GM20000 (cell line): ENCODE measurements around the gene CASP7.

Source experiments
- DNase-seq: peaks from one replicate; pipeline ENCODE4 v3.0.0; 2012; ENCODE audit warnings: low spot score
- TF ChIP-seq, protein P1 (sequence below): IDR thresholded peaks from 2 replicates; pipeline ENCODE4 v1.5.1; 2012; ENCODE audit warnings: mild to moderate bottlenecking, control low read depth; ENCODE audit errors: extremely low read depth, missing control alignments

The CASP7 gene

DNA sequence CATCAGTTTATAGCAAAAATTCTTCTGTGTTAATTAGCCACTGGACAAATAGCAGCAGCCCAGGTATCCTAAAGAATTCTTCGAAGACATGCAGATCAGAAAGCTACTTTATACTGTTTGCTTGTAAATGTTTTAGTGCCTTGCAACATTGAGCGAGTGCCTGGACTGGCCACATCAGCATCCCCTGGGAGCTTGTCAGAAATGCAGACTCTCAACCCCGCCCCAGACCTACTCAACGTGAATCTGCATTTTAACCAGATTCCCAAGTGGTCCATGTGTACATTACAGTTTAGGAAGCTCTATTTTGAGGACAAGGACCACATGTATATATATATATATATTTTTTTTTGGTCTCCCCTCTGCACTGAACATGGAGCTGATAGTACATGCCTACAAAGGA, 53.3 kb downstream of the CASP7 start:
- no peak for DNase-seq
- TF ChIP-seq, protein P1, sequence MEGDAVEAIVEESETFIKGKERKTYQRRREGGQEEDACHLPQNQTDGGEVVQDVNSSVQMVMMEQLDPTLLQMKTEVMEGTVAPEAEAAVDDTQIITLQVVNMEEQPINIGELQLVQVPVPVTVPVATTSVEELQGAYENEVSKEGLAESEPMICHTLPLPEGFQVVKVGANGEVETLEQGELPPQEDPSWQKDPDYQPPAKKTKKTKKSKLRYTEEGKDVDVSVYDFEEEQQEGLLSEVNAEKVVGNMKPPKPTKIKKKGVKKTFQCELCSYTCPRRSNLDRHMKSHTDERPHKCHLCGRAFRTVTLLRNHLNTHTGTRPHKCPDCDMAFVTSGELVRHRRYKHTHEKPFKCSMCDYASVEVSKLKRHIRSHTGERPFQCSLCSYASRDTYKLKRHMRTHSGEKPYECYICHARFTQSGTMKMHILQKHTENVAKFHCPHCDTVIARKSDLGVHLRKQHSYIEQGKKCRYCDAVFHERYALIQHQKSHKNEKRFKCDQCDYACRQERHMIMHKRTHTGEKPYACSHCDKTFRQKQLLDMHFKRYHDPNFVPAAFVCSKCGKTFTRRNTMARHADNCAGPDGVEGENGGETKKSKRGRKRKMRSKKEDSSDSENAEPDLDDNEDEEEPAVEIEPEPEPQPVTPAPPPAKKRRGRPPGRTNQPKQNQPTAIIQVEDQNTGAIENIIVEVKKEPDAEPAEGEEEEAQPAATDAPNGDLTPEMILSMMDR: no peak

DNA sequence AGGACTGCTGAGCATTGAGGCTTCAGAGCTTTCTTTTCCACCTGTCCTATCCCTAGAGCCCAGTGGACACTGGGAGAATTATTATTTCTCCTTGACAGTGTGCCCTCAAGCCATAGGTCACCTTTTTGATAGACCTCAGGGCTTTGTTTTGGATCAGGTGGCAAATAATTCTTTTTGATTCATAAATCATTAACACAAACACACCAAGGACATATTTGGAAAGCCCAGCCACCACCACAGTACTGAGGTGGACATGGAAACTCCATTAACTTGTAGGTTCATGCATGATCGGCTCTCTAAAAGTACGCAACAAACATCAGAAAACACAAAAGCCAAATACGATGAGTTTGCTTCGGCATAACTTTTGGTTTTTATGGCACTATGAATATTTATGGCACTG, 53.9 kb downstream of the CASP7 start:
- no peak for DNase-seq
- TF ChIP-seq, protein P1: no peak

DNA sequence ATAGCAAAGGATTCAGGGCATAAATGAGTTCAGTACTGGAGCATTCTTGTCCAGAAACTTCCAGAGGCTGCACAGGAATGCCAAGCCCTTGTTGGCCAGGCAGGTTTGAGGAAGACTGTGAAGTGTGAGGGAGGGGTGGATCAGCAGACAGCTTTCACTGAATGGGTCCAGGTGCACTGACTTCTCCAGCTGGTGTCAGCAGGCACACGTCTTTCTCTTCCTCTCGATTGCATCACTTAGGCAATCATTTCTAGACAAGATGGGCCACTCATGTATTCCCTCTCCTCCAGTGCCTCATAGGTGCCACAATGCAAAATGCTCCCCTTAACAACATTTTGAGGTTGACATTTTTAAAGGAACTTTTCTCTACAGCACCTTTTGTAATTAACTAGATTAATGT, 56.2 kb downstream of the CASP7 start:
- DNase-seq: peak; percentile 9
- TF ChIP-seq, protein P1: no peak

DNA sequence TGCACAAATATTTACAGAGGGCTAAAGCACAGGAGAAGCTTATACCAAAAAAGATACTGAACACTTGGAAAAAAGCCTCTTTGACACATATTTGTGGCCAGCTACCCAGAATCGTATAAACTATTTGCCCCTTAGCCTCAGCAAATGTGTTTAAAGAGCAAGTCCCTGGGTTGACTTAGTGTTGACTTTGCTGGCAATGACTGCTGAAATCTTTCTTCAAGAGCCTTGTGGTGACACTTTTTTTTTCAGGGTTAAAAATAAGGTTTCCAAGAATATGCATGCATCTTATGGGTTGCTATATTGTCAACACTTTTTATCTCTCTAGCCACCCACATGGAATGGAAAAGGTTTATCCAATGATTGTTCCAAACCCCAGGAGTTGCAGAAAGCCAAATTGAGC, 56.9 kb downstream of the CASP7 start:
- DNase-seq: no peak
- TF ChIP-seq, protein P1: no peak

DNA sequence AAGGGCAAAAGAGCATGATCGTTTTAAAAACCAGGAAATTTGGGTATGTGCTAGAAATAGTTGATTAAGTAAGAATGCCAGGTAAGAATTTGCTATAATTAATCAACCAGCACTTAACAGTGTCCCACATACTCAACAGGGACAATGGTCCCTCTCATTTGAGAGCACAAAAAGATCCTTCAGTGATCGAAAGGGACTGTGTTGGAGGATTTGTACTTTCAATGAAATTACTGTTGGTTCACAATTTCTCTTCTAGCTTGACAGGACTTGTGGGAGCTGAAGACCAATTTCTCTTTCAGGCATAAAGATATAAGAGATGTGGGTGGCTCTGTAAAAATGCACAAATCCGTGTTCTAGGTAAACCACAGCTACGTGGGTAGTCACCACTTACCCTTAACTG, 59.3 kb downstream of the CASP7 start:
- no peak for DNase-seq

DNA sequence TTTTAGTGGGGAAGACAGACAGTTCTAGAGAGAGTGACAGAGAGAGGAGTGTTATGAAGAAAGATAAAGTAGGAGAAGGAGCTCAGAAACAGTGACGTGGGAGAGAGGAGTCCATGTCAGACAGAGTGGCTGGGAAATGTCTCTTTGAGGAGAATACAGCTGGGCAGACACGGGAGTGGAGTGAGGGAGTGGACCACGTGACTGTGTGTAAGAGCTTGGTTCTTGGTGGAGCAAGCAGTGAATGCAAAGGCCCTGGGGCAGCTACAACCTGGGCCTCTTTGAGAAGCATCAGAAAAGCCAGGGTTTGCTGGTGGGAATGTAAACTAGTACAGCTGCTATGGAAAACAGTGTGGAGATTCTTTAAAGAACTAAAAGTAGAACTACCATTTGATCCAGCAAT, 59.9 kb downstream of the CASP7 start:
- TF ChIP-seq, protein P1: no peak
- no peak for DNase-seq

More for the DNA sequence above, 59.3 kb downstream of the CASP7 start:
- TF ChIP-seq, protein P1: no peak

DNA sequence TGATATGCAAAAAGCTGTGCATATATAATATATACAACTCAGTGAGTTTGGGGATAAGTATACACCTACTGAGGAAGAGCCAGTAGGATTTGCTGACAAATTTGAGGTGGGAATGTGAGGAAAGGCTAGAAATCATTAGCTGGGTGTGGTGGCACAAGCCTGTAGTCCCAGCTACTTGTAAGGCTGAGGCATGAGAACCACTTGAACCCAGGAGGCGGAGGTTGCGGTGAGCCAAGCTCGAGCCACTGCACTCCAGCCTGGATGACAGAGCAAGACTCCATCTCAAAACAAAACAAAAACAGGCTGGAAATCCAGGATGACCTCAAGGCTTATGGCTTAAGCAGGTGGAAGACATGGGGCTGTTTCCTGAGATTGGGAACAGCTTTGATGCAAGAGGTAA, 61.1 kb downstream of the CASP7 start:
- TF ChIP-seq, protein P1: no peak
- DNase-seq: no peak
